ENCODE results near the gene CD180.

CD180 gene

GRCh38 chr5:67221487-67222242 is 25.1 kb upstream of the CD180 start:
- TF ChIP-seq SIN3A (IDR thresholded peaks at IDR 0.05; ENCODE audit: borderline replicate concordance, insufficient read depth, low read length) (no peak), TAF1 (IDR thresholded peaks at IDR 0.05; ENCODE audit: borderline replicate concordance, insufficient read depth, low read length) (no peak), POLR2AphosphoS5 (IDR thresholded peaks at IDR 0.05; ENCODE audit: low read depth, low read length) (no peak), FOXP2 (optimal IDR thresholded peaks at IDR 0.05; ENCODE audit: borderline replicate concordance, extremely low read depth, extremely low read length, insufficient read depth) (no peak)
- TF ChIP-seq, protein P1, sequence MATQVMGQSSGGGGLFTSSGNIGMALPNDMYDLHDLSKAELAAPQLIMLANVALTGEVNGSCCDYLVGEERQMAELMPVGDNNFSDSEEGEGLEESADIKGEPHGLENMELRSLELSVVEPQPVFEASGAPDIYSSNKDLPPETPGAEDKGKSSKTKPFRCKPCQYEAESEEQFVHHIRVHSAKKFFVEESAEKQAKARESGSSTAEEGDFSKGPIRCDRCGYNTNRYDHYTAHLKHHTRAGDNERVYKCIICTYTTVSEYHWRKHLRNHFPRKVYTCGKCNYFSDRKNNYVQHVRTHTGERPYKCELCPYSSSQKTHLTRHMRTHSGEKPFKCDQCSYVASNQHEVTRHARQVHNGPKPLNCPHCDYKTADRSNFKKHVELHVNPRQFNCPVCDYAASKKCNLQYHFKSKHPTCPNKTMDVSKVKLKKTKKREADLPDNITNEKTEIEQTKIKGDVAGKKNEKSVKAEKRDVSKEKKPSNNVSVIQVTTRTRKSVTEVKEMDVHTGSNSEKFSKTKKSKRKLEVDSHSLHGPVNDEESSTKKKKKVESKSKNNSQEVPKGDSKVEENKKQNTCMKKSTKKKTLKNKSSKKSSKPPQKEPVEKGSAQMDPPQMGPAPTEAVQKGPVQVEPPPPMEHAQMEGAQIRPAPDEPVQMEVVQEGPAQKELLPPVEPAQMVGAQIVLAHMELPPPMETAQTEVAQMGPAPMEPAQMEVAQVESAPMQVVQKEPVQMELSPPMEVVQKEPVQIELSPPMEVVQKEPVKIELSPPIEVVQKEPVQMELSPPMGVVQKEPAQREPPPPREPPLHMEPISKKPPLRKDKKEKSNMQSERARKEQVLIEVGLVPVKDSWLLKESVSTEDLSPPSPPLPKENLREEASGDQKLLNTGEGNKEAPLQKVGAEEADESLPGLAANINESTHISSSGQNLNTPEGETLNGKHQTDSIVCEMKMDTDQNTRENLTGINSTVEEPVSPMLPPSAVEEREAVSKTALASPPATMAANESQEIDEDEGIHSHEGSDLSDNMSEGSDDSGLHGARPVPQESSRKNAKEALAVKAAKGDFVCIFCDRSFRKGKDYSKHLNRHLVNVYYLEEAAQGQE (IDR thresholded peaks at IDR 0.05; ENCODE audit: insufficient read depth in 1 of 2, low read depth in 2 of 2, low read length in 2 of 2) = no peak

GRCh38 chr5:67216564-67216963 is 20.0 kb upstream of the CD180 start:
- TF ChIP-seq TAF1 (IDR thresholded peaks at IDR 0.05; ENCODE audit: borderline replicate concordance, insufficient read depth, low read length) (no peak), POLR2AphosphoS5 (IDR thresholded peaks at IDR 0.05; ENCODE audit: low read depth, low read length) (no peak), FOXP2 (optimal IDR thresholded peaks at IDR 0.05; ENCODE audit: borderline replicate concordance, extremely low read depth, extremely low read length, insufficient read depth) (no peak), SIN3A (IDR thresholded peaks at IDR 0.05; ENCODE audit: borderline replicate concordance, insufficient read depth, low read length) (no peak)
- TF ChIP-seq, protein P1 (IDR thresholded peaks at IDR 0.05; ENCODE audit: insufficient read depth in 1 of 2, low read depth in 2 of 2, low read length in 2 of 2) = no peak

GRCh38 chr5:67215519-67216471 is 19.2 kb upstream of the CD180 start:
- no peak for TF ChIP-seq POLR2AphosphoS5 (IDR thresholded peaks at IDR 0.05; ENCODE audit: low read depth, low read length)
- TF ChIP-seq FOXP2 (optimal IDR thresholded peaks at IDR 0.05; ENCODE audit: borderline replicate concordance, extremely low read depth, extremely low read length, insufficient read depth) = peak; percentile 88
- TF ChIP-seq SIN3A (IDR thresholded peaks at IDR 0.05; ENCODE audit: borderline replicate concordance, insufficient read depth, low read length) = no peak
- TF ChIP-seq, protein P1 (IDR thresholded peaks at IDR 0.05; ENCODE audit: insufficient read depth in 1 of 2, low read depth in 2 of 2, low read length in 2 of 2) = no peak
- no peak for TF ChIP-seq TAF1 (IDR thresholded peaks at IDR 0.05; ENCODE audit: borderline replicate concordance, insufficient read depth, low read length)

- TF ChIP-seq, protein P1 (IDR thresholded peaks at IDR 0.05; ENCODE audit: insufficient read depth in 1 of 2, low read depth in 2 of 2, low read length in 2 of 2) = no peak
- TF ChIP-seq POLR2AphosphoS5 (IDR thresholded peaks at IDR 0.05; ENCODE audit: low read depth, low read length) (no peak), SIN3A (IDR thresholded peaks at IDR 0.05; ENCODE audit: borderline replicate concordance, insufficient read depth, low read length) (no peak), TAF1 (IDR thresholded peaks at IDR 0.05; ENCODE audit: borderline replicate concordance, insufficient read depth, low read length) (no peak), FOXP2 (optimal IDR thresholded peaks at IDR 0.05; ENCODE audit: borderline replicate concordance, extremely low read depth, extremely low read length, insufficient read depth) (no peak)
Observed at GRCh38 chr5:67214707-67215447, 18.3 kb upstream of the CD180 start.
